WTC11 (cell line): ENCODE measurements around the gene HLA-A. TPM values are rescaled to one million over a fixed set of nuclear protein-coding genes. Genes with fewer than 3 reads are reported as not detected.

ENCODE experiments used
- ATAC-seq: fragments of 200-7000 bp; cut with Tn5 transposase; 2 replicates; pipeline ENCODE4 v1.10.0; 2021; ENCODE audit warnings: mild to moderate bottlenecking, moderate library complexity
- CTCF ChIA-PET: fragments of 300-600 bp; sonication (Branson Sonifier 250); formaldehyde crosslinking; loops from one replicate; lab custom pipeline; 2021; ENCODE audit warnings: antibody characterized with exemption; lab: Charles Lee
- POLR2A ChIA-PET: fragments of 350-600 bp; sonication (Branson Sonifier 250); formaldehyde crosslinking; loops from one replicate; lab custom pipeline; 2021; ENCODE audit warnings: antibody characterized with exemption; lab: Charles Lee
- DNase-seq: peaks from one replicate; pipeline ENCODE4 v3.0.0; 2021; ENCODE audit warnings: low spot score
- H3K27ac Mint-ChIP-seq: 2 replicates; pipeline ENCODE4 v1.8.0; 2021; ENCODE audit warnings: mixed read lengths
- H3K27me3 Mint-ChIP-seq: 2 replicates; pipeline ENCODE4 v1.8.0; 2021; ENCODE audit warnings: low read depth, mild to moderate bottlenecking, moderate library complexity, mixed read lengths
- H3K36me3 Mint-ChIP-seq: 2 replicates; pipeline ENCODE4 v1.8.0; 2021; ENCODE audit warnings: mixed read lengths
- H3K4me1 Mint-ChIP-seq: 2 replicates; pipeline ENCODE4 v1.8.0; 2022; ENCODE audit warnings: mixed read lengths
- H3K4me3 Mint-ChIP-seq: 2 replicates; pipeline ENCODE4 v1.8.0; 2021; ENCODE audit warnings: mild to moderate bottlenecking, moderate library complexity, mixed read lengths
- H3K9me3 Mint-ChIP-seq: 2 replicates; pipeline ENCODE4 v1.8.0; 2021; ENCODE audit warnings: mixed read lengths
- CBFB ChIP-seq: sonication (generic); formaldehyde crosslinking; IDR thresholded peaks from 2 replicates; pipeline ENCODE4 v1.8.1; 2022; ENCODE audit warnings: mild to moderate bottlenecking, low read depth, missing genetic modification reagents
- CREM ChIP-seq: sonication (generic); formaldehyde crosslinking; IDR thresholded peaks from 2 replicates; pipeline ENCODE4 v1.8.1; 2022; ENCODE audit warnings: mild to moderate bottlenecking, missing genetic modification reagents, moderate library complexity
- ELF4 ChIP-seq: sonication (generic); formaldehyde crosslinking; IDR thresholded peaks from 2 replicates; pipeline ENCODE4 v1.8.1; 2022; ENCODE audit warnings: low read depth, mild to moderate bottlenecking, moderate library complexity, missing genetic modification reagents
- ETV6 ChIP-seq: sonication (generic); formaldehyde crosslinking; IDR thresholded peaks from 2 replicates; pipeline ENCODE4 v1.8.1; 2022; ENCODE audit warnings: mild to moderate bottlenecking, missing genetic modification reagents
- IRF2 ChIP-seq: sonication (generic); formaldehyde crosslinking; IDR thresholded peaks from 2 replicates; pipeline ENCODE4 v1.8.0; 2022; ENCODE audit warnings: low read depth, missing genetic modification reagents, borderline replicate concordance
- JAZF1 ChIP-seq: fragments of 250-450 bp; sonication (Bioruptor Pico); IDR thresholded peaks from 2 replicates; pipeline ENCODE4 v1.9.0; 2021; ENCODE audit warnings: moderate library complexity, mild to moderate bottlenecking, inconsistent platforms
- MXD4 ChIP-seq: fragments of 250-450 bp; sonication (Bioruptor Pico); IDR thresholded peaks from 2 replicates; pipeline ENCODE4 v1.8.0; 2021; ENCODE audit warnings: mild to moderate bottlenecking, moderate library complexity, borderline replicate concordance
- NR2C2 ChIP-seq: sonication (generic); formaldehyde crosslinking; IDR thresholded peaks from 2 replicates; pipeline ENCODE4 v1.8.0; 2022; ENCODE audit warnings: mild to moderate bottlenecking, missing genetic modification reagents
- PRRX2 ChIP-seq: fragments of 250-450 bp; sonication (Bioruptor Pico); IDR thresholded peaks from 2 replicates; pipeline ENCODE4 v1.8.0; 2021; ENCODE audit warnings: mild to moderate bottlenecking
- SP1 ChIP-seq: sonication (generic); formaldehyde crosslinking; conservative IDR thresholded peaks from 2 replicates; pipeline ENCODE4 v1.8.1; 2022; ENCODE audit warnings: missing genetic modification reagents
- ZBTB21 ChIP-seq: sonication (generic); formaldehyde crosslinking; IDR thresholded peaks from 2 replicates; pipeline ENCODE4 v1.8.1; 2023; ENCODE audit warnings: mild to moderate bottlenecking, missing genetic modification reagents, borderline replicate concordance
- ZNF121 ChIP-seq: sonication (generic); formaldehyde crosslinking; IDR thresholded peaks from 2 replicates; pipeline ENCODE4 v1.8.0; 2023; ENCODE audit warnings: missing genetic modification reagents
- ZNF232 ChIP-seq: sonication (generic); formaldehyde crosslinking; IDR thresholded peaks from 2 replicates; pipeline ENCODE4 v1.8.0; 2022; ENCODE audit warnings: mild to moderate bottlenecking, missing genetic modification reagents
- ZNF263 ChIP-seq: sonication (generic); formaldehyde crosslinking; IDR thresholded peaks from 2 replicates; pipeline ENCODE4 v1.8.1; 2022; ENCODE audit warnings: low read depth, mild to moderate bottlenecking, moderate library complexity, missing genetic modification reagents
- ZNF423 ChIP-seq: fragments of 250-450 bp; sonication (Bioruptor Pico); IDR thresholded peaks from 2 replicates; pipeline ENCODE4 v2.1.2; 2022; ENCODE audit warnings: mild to moderate bottlenecking, moderate library complexity
- total RNA-seq: library from RNA; stranded (reverse); gene quantifications from 3 replicates; pipeline ENCODE4 v1.2.3, GENCODE V29; 2021
- TF ChIP-seq, protein P1 (sequence below): sonication (generic); formaldehyde crosslinking; conservative IDR thresholded peaks from 2 replicates; pipeline ENCODE4 v1.8.1; 2023; ENCODE audit warnings: mild to moderate bottlenecking, low read depth, missing genetic modification reagents, moderate library complexity
- TF ChIP-seq, protein P2 (sequence below): sonication (generic); formaldehyde crosslinking; IDR thresholded peaks from 2 replicates; pipeline ENCODE4 v1.8.0; 2022; ENCODE audit warnings: mild to moderate bottlenecking, missing genetic modification reagents
- TF ChIP-seq, protein P3 (sequence below): fragments of 250-450 bp; sonication (Bioruptor Pico); IDR thresholded peaks from 2 replicates; pipeline ENCODE4 v1.8.0; 2021; ENCODE audit warnings: mild to moderate bottlenecking
- TF ChIP-seq, protein P4 (sequence below): fragments of 200-600 bp; IDR thresholded peaks from 2 replicates; pipeline ENCODE4 v1.8.0; 2022; ENCODE audit warnings: antibody characterized with exemption
- TF ChIP-seq, protein P5 (sequence below): sonication (generic); formaldehyde crosslinking; IDR thresholded peaks from 2 replicates; pipeline ENCODE4 v1.8.1; 2023; ENCODE audit warnings: mild to moderate bottlenecking, missing genetic modification reagents, moderate library complexity
- TF ChIP-seq, protein P6 (sequence below): sonication (generic); formaldehyde crosslinking; IDR thresholded peaks from 2 replicates; pipeline ENCODE4 v1.8.1; 2022; ENCODE audit warnings: low read depth, mild to moderate bottlenecking, moderate library complexity, missing genetic modification reagents, borderline replicate concordance
- TF ChIP-seq, protein P7 (sequence below): sonication (generic); formaldehyde crosslinking; IDR thresholded peaks from 2 replicates; pipeline ENCODE4 v1.8.0; 2023; ENCODE audit warnings: mild to moderate bottlenecking, missing genetic modification reagents

The HLA-A gene
- total RNA-seq, 1 experiment from 2014 or later, result 93.2 TPM

DNA sequence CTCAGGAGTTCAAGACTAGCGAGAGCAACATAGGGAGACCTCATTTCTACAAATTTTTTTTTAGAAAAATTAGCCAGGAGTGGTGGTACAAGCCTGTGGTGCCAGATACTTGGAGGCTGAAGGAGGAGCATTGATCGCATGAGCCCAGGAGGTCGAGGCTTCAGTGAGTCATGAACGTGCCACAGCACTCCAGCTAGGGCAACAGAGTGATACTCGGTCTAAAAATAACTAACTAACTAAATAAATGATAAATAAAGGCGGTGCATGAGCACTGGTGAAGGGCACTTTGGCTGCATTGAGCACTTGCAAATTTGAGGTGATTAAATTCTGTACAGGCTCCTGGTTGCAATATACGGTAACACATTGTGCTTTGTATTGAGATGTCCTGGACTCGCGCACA lies 13.5 kb downstream of the HLA-A start (continued):
- TF ChIP-seq, protein P1, sequence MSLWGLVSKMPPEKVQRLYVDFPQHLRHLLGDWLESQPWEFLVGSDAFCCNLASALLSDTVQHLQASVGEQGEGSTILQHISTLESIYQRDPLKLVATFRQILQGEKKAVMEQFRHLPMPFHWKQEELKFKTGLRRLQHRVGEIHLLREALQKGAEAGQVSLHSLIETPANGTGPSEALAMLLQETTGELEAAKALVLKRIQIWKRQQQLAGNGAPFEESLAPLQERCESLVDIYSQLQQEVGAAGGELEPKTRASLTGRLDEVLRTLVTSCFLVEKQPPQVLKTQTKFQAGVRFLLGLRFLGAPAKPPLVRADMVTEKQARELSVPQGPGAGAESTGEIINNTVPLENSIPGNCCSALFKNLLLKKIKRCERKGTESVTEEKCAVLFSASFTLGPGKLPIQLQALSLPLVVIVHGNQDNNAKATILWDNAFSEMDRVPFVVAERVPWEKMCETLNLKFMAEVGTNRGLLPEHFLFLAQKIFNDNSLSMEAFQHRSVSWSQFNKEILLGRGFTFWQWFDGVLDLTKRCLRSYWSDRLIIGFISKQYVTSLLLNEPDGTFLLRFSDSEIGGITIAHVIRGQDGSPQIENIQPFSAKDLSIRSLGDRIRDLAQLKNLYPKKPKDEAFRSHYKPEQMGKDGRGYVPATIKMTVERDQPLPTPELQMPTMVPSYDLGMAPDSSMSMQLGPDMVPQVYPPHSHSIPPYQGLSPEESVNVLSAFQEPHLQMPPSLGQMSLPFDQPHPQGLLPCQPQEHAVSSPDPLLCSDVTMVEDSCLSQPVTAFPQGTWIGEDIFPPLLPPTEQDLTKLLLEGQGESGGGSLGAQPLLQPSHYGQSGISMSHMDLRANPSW (CRISPR knock-in tag), result no peak
- TF ChIP-seq CREM (CRISPR knock-in tag) (no peak), ZNF423 (CRISPR knock-in tag) (no peak), ZNF263 (CRISPR knock-in tag) (no peak), ETV6 (no peak), ZNF232 (no peak), MXD4 (CRISPR knock-in tag) (no peak)
- TF ChIP-seq, protein P2, sequence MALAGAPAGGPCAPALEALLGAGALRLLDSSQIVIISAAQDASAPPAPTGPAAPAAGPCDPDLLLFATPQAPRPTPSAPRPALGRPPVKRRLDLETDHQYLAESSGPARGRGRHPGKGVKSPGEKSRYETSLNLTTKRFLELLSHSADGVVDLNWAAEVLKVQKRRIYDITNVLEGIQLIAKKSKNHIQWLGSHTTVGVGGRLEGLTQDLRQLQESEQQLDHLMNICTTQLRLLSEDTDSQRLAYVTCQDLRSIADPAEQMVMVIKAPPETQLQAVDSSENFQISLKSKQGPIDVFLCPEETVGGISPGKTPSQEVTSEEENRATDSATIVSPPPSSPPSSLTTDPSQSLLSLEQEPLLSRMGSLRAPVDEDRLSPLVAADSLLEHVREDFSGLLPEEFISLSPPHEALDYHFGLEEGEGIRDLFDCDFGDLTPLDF (CRISPR knock-in tag), result no peak

DNA sequence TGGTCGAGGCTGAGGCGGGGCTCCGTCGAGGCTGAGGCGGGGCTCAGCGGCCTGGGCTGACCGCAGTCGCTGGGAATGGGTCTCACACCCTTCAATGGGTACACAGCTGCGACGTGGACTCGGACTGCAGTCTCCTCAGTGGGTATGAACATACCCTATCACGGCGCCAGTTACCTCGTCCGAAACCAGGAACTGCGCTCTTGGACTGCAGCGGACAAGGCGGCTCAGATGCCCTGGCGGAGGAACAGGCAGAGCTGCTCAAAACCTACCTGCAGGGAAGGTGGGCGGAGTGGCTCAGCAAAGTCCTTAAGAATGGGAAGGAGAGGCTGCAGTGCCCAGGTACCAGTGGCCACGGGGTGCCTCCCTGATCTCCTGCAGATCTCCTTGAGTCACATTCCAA lies 14.2 kb downstream of the HLA-A start:
- Mint-ChIP-seq H3K27me3 (peaks cover 10% of the 10 kb centered on the region), H3K27ac (no peak overlapping the region), H3K9me3 (peaks cover 16% of the 10 kb centered on the region), H3K4me1 (no peaks in the 10 kb centered on the region), H3K4me3 (no peak overlapping the region), H3K36me3 (no peaks in the 10 kb centered on the region)
- ChIA-PET CTCF (no interaction called here), POLR2A (interaction anchor here (0.5 kb wide), 1 partner anchor 186 kb away, joined by 11 read pairs; no protein-coding TSS in a partner anchor)
- TF ChIP-seq, protein P3, sequence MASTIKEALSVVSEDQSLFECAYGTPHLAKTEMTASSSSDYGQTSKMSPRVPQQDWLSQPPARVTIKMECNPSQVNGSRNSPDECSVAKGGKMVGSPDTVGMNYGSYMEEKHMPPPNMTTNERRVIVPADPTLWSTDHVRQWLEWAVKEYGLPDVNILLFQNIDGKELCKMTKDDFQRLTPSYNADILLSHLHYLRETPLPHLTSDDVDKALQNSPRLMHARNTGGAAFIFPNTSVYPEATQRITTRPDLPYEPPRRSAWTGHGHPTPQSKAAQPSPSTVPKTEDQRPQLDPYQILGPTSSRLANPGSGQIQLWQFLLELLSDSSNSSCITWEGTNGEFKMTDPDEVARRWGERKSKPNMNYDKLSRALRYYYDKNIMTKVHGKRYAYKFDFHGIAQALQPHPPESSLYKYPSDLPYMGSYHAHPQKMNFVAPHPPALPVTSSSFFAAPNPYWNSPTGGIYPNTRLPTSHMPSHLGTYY (CRISPR knock-in tag), result no peak
- TF ChIP-seq, protein P4, sequence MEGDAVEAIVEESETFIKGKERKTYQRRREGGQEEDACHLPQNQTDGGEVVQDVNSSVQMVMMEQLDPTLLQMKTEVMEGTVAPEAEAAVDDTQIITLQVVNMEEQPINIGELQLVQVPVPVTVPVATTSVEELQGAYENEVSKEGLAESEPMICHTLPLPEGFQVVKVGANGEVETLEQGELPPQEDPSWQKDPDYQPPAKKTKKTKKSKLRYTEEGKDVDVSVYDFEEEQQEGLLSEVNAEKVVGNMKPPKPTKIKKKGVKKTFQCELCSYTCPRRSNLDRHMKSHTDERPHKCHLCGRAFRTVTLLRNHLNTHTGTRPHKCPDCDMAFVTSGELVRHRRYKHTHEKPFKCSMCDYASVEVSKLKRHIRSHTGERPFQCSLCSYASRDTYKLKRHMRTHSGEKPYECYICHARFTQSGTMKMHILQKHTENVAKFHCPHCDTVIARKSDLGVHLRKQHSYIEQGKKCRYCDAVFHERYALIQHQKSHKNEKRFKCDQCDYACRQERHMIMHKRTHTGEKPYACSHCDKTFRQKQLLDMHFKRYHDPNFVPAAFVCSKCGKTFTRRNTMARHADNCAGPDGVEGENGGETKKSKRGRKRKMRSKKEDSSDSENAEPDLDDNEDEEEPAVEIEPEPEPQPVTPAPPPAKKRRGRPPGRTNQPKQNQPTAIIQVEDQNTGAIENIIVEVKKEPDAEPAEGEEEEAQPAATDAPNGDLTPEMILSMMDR, result no peak
- TF ChIP-seq ZNF121 (CRISPR knock-in tag) (no peak), PRRX2 (CRISPR knock-in tag) (no peak)
- DNase-seq, result no peak
- no peak for ATAC-seq

DNA sequence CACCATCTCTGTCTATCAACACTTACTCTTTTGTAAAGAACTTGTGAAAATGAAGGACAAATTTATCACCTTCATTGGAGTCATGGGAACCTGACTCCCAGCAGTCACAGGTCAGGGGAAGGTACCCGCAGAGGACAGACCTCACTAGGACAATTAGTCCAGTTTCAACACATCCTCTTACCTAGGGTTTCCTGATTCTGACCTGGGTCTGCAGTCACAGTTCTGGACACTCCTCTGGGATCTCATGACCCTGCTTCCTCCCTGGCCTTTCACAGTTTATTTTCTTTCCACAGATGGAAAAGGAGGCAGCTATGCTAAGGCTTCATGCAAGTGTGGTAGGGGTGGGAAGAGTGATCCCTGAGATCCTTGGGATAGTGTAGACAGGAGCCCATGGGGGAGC lies 15.7 kb downstream of the HLA-A start:
- H3K4me3 Mint-ChIP-seq, result no peak overlapping the region
- no peaks in the 10 kb centered on the region for H3K36me3 Mint-ChIP-seq
- H3K9me3 Mint-ChIP-seq, result peaks cover 16% of the 10 kb centered on the region
- no peak for DNase-seq
- CTCF ChIA-PET, result no interaction called here
- POLR2A ChIA-PET, result no interaction called here
- peaks cover 10% of the 10 kb centered on the region for H3K27me3 Mint-ChIP-seq
- no peak for ATAC-seq
- no peaks in the 10 kb centered on the region for H3K4me1 Mint-ChIP-seq
- no peak overlapping the region for H3K27ac Mint-ChIP-seq
- TF ChIP-seq, protein P3 (CRISPR knock-in tag), result no peak
- TF ChIP-seq SP1 (CRISPR knock-in tag) (no peak), JAZF1 (CRISPR knock-in tag) (no peak), CBFB (CRISPR knock-in tag) (no peak), ZBTB21 (CRISPR knock-in tag) (no peak), ELF4 (CRISPR knock-in tag) (no peak), IRF2 (CRISPR knock-in tag) (no peak), NR2C2 (CRISPR knock-in tag) (no peak), ZNF232 (no peak)
- TF ChIP-seq, protein P5, sequence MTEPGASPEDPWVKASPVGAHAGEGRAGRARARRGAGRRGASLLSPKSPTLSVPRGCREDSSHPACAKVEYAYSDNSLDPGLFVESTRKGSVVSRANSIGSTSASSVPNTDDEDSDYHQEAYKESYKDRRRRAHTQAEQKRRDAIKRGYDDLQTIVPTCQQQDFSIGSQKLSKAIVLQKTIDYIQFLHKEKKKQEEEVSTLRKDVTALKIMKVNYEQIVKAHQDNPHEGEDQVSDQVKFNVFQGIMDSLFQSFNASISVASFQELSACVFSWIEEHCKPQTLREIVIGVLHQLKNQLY (CRISPR knock-in tag), result no peak
- TF ChIP-seq, protein P6, sequence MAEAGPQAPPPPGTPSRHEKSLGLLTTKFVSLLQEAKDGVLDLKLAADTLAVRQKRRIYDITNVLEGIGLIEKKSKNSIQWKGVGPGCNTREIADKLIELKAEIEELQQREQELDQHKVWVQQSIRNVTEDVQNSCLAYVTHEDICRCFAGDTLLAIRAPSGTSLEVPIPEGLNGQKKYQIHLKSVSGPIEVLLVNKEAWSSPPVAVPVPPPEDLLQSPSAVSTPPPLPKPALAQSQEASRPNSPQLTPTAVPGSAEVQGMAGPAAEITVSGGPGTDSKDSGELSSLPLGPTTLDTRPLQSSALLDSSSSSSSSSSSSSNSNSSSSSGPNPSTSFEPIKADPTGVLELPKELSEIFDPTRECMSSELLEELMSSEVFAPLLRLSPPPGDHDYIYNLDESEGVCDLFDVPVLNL (CRISPR knock-in tag), result no peak
- TF ChIP-seq, protein P7, sequence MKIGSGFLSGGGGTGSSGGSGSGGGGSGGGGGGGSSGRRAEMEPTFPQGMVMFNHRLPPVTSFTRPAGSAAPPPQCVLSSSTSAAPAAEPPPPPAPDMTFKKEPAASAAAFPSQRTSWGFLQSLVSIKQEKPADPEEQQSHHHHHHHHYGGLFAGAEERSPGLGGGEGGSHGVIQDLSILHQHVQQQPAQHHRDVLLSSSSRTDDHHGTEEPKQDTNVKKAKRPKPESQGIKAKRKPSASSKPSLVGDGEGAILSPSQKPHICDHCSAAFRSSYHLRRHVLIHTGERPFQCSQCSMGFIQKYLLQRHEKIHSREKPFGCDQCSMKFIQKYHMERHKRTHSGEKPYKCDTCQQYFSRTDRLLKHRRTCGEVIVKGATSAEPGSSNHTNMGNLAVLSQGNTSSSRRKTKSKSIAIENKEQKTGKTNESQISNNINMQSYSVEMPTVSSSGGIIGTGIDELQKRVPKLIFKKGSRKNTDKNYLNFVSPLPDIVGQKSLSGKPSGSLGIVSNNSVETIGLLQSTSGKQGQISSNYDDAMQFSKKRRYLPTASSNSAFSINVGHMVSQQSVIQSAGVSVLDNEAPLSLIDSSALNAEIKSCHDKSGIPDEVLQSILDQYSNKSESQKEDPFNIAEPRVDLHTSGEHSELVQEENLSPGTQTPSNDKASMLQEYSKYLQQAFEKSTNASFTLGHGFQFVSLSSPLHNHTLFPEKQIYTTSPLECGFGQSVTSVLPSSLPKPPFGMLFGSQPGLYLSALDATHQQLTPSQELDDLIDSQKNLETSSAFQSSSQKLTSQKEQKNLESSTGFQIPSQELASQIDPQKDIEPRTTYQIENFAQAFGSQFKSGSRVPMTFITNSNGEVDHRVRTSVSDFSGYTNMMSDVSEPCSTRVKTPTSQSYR (CRISPR knock-in tag), result no peak
